Forelimb muscle (tissue), 1 donor: Measurements from ENCODE around the gene UNC119. TPM values are rescaled to one million over a fixed set of nuclear protein-coding genes. Genes with fewer than 3 reads are reported as not detected.
"Not testable (repeated sequence)": the region's sequence is repeated elsewhere in the genome, so short reads cannot be mapped to it uniquely, and the experiment has no call there.

Experiments used
- DNase-seq: peaks from one replicate; pipeline ENCODE4 v3.0.0-alpha.2; 2013; ENCODE audit warnings: low read depth
- polyA plus RNA-seq: library from polyadenylated mRNA; unstranded; fragments of 120-200 nt; gene quantifications from one replicate; pipeline ENCODE4 v1.2.1, GENCODE V29; 2013; ENCODE audit not compliant: insufficient read length

The UNC119 gene
- polyA plus RNA-seq: 10.7 TPM

GRCh38 chr17:28552176-28552999, at the start of gene UNC119:
Gene UNC119 (minus strand): TSS chr17:28552624. CDS start chr17:28552557, 67 bp downstream.
- DNase-seq: peak; percentile 40

- DNase-seq: peak; percentile 35
These were observed 47.1 kb upstream of the UNC119 start for GRCh38 chr17:28599311-28600184.

GRCh38 chr17:28598799-28599310, 46.4 kb upstream of the UNC119 start, which contains the start of gene SPAG5:
Gene SPAG5 (minus strand): TSS chr17:28599025. CDS start chr17:28598946, 79 bp downstream.
- DNase-seq: peak; percentile 77

DNA sequence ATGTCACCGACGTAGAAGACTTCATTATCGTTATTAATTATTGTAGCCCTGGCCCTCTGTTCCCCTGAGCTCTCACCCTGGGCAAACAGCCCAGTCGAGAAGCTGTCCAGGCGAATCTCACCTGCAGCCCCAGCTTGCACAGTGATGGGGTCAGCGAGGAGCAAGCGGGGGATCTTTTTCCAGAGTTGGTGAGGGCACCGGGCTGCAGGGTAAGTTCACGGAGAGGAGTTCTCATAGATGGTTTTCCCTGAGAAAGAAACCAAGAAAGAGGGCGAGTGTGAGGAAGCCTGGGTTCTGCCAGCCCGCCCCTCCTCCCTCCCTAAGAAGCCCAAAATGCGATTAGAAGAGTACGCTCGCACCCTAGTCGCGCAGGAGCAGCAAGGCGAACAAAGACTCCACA, 46.0 kb upstream of the UNC119 start:
- no peak for DNase-seq

GRCh38 chr17:28597606-28598383, 45.4 kb upstream of the UNC119 start:
- DNase-seq: no peak

DNA sequence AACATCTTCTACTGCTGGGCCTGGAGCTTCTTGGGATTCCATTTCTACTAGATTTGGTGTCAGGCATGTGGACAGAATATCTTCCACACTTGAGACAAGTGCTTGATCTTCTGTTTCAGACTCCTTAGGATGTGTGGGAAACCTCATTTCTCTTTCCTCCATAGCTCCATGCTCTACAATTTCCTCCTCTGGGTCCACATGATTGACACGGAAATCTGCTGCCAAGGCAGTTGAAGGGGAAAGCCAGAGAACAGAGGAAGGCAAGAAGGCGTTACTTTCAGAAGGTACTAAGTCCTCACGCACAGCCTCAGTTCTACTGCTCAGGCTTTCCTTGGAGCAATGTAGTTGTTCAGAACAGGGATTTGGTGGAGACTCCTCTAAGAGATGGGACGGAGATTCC, 39.8 kb upstream of the UNC119 start:
- DNase-seq: no peak

DNA sequence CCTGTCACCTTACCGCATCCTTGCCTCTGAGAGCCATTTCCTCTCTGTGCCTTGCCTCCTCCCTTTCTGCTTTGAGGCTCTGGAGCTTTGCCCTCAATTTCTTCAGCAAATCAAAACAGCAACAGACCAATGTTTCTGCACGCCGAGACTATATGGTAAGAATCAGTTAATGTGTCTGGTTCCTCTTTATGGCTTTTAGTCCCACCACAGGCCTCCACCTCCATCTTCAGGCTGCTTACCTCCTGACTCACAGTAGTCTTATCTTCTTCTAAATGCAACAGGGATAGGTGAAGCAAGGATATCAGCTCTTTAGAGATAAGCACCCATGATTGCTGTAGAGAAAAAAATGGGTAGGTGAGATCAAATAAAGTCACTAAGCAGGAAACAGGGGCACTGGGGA, 33.4 kb upstream of the UNC119 start:
- no peak for DNase-seq

GRCh38 chr17:28584434-28584833, 32.0 kb upstream of the UNC119 start:
- DNase-seq: no peak

DNA sequence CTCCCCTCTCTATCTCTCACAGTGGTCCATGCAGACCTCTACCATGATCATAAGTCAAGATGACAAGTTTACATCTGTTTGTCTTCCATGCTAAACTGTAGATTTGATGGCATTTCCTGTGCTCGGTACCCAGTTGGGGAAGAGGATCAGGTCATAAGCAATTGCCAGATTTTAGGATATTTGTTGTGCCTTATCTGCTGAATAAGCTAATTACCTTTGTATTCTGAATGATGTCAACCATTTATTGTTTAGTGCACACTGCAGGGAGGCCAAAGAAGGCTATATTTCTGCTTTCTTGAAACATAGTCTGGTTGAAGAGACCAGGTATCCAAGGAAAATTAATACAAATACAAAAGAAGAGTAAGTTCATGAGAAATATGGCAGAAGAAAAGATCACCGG, 30.1 kb upstream of the UNC119 start:
- DNase-seq: no peak

- no peak for DNase-seq
These were observed 28.5 kb upstream of the UNC119 start for GRCh38 chr17:28580959-28581358.

- DNase-seq: no peak
These were observed 27.1 kb upstream of the UNC119 start for GRCh38 chr17:28579526-28579925.

DNA sequence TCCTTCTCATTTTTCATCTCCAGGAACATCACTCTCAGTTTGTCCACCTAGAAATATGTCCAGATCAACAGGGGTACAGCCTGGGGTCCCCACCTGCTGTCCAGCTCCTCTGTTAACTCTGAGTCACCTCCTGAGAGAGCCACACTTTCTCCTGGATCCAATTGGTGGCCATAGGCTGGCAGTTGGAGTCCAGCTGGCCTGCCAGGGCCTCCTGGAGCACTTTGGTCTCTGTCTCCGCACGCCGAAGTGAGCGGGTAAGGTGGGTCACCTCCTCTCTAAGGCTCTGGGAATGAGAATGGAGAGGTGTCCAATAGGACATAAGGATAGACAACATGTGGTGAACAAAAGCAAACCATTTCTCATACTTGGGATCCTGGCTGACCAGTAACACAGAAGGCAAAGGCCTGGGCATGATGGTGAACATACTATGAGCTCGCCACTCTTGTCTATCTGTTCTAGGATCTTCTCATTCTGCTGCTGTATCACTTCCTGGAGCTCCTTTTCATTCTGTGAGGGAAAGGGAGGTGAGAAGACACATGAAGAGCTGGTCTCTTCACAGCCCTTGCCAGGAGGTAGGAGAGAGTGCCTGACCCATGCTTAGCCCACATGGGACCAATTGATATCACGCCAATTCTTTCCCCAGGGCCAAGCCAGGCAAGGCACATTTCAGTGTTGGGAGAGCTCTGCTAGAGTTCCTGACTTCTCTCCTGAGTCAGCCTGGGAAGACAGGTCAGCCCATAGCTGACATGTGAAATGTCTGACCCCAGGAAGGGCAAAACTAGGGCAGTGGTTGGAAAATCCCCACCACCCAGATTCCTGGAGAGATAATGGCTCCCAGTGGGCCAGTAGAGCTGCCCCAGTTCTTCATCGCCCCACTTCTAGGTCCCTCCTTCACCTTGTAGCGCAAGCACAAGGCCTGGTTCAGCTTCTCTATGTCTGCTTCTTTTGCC, 26.1 kb upstream of the UNC119 start:
- no peak for DNase-seq

DNA sequence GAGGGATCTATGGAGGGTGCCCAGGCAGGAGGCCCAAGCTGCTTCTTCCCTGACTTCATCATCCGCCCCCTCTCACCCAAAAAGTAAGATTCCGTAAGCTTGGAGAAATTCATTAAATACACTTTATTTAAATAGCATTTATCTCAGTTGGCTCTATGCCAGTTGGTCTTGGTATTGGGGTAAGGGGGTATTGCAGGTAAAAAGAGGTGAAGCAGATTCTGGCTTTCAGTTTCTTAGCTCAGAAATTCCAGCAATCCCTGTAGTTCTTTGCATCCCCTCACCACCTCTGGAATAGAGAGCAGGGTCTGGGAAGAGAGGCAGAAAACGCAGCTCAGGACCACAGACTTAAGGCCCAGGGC, 25.0 kb upstream of the UNC119 start:
- no peak for DNase-seq

- peak; percentile 48 for DNase-seq
These were observed 24.5 kb upstream of the UNC119 start, which contains the start of gene ALDOC for GRCh38 chr17:28576758-28577465. Gene ALDOC (minus strand): TSS chr17:28576895. CDS start chr17:28575532, 1,363 bp downstream.

DNA sequence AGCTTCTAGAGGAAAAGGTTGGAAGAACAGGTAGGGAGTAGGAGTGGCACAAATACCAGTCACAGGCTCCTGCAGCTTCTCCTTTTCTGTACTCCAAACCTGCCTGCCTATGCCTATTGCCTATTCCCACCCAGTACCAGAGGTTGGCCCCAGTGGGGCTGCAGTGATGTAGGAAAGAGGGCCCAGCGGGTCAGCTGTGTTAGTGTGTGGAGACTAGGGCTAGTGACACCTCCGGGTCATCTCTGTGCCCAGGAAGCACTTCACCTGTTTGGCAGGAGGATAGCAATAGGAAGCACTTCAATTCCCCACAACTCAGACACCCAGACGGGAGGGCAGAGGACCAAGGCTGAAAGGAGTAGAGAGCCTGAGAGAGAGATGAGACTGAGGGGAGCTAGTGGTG, 23.6 kb upstream of the UNC119 start:
- DNase-seq: not testable (repeated sequence)

DNA sequence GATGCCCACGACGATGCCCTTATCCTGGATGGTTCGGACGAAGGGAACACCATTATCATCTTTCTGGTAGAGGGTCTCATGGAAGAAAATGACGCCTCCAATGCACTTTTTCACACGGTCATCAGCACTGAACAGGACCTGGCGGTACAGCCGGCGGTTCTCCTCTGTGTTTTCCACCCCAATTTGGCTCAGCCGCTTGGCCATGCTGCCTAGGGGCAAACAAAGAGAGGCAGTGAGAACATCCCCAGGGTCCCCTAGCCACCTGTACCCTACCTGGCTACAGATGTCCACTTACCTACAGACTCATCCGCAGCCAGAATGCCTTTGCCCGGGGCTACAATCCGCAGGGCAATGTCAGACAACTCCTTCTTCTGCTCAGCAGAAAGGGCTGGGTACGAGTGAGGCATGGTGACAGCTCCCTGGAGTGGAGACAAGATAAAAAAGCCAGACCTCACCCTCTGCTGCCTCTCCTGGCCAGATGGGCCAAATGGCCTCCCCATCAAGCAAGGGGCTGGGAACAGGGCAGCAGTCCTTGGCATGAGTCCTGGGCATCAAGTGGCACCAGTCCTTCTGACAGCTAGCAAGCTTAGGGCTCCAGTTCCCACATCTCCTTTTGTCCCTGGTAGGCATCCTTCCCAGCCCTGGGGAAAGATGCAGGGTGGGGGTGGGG, 22.8 kb upstream of the UNC119 start:
- no peak for DNase-seq

DNA sequence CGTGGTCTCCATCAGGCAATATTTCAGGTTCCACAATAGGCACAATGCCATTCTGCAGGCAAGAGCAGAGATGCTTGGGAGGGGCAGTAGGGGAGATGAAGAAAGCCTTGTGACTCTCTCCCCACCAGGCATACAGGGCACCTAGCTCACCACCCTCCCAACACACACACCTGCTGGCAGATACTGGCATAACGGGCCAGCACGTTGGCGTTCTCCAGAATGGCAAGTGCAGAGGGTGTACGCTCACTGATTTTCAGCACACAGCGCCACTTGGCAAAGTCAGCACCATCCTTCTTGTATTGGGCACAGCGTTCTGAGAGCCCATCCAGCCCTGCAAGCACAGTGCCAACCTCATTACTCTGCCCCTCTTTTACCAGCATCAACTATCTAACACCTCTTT, 22.1 kb upstream of the UNC119 start:
- no peak for DNase-seq

DNA sequence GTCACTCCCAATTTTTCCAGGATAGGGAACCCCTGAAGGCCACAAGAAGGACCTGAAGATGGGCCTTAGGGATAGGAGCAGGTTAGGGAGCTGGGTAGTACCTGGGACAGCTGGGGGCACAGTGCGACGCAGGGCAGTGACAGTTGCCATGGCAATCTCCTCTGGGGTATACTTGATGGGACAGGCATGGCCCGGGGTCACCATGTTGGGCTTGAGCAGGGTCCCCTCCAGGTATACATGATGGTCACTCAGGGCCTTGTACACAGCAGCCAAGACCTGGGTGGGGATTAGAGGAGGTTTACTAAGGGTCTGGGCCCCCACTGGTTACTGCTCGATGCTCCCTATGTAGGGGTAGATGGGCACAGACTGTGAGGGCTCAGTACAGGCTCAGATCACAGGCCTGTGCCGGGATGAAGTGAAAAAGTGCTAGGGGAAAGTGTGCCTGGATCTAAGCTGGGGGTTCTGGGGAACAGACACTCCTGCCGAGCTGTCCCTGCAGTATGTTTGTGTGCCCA, 21.6 kb upstream of the UNC119 start:
- no peak for DNase-seq

DNA sequence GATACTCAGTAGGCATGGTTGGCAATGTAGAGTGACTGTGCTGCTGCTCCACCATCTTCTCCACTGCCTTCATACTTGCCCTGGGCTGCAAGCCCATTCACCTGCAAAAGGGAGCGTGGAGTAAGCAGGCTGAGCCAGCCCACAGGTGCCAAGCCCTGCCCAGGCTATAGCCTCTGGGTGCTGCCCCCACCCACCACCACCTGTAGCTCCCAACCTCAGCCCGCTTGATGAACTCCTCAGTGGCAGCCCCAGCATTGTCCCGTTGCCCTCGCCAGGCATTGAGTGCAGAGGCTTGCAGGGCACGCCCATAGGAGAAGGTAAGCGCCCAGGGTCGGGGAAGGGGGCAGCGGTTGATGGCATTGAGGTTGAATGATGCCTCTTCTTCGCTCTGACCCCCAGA, 21.1 kb upstream of the UNC119 start:
- no peak for DNase-seq
